HCT116 (cell line): Measurements from ENCODE around the gene EGFLAM. TPM values are rescaled to one million over a fixed set of nuclear protein-coding genes. Genes with fewer than 3 reads are reported as not detected.

Experiments
- ATAC-seq: fragments of 200-7000 bp; cut with Tn5 transposase; 2 replicates; pipeline ENCODE4 v1.9.1; 2020; ENCODE audit warnings: mild to moderate bottlenecking, moderate library complexity
- BruUV-seq: library from RNA; stranded (reverse); fragments of 400-500 nt; replicated peaks from 2 replicates; lab custom pipeline; 2021; lab: Mats Ljungman, UMichigan
- CTCF ChIA-PET: fragments of 300-600 bp; sonication (Branson Sonifier 250); formaldehyde crosslinking; loops from one replicate; lab custom pipeline; 2021; ENCODE audit warnings: antibody characterized with exemption; lab: Charles Lee
- POLR2A ChIA-PET: fragments of 300-600, 350-600 bp; sonication (Branson Sonifier 250); formaldehyde crosslinking; loops from one replicate; lab custom pipeline; 2021; ENCODE audit warnings: antibody characterized with exemption; lab: Charles Lee
- RAD21 ChIA-PET, 2 experiments: fragments of 300-600 bp; sonication (Branson Sonifier 250); formaldehyde crosslinking; loops; one replicate each; lab custom pipeline; 2023; ENCODE audit warnings: low total read pairs in 2 of 2; ENCODE audit not compliant: uncharacterized antibody in 2 of 2, unreplicated experiment in 2 of 2, low non-redundant PET in 1 of 2; lab: Charles Lee
- DNase-seq: peaks from one replicate; pipeline ENCODE4 v3.0.0-alpha.2; 2010; ENCODE audit warnings: low read depth, low spot score
- H2AFZ ChIP-seq: fragments of 200-600 bp; shearing (Covaris generic), sonication (generic); 2 replicates; pipeline ENCODE4 v1.6.1; 2017; ENCODE audit warnings: low read depth, mixed run types, mixed read lengths, antibody characterized with exemption, low read length; ENCODE audit not compliant: poor library complexity, severe bottlenecking
- H3K27ac ChIP-seq: 2 replicates; pipeline ENCODE4 v1.5.1; 2012; ENCODE audit warnings: low read depth, low read length
- H3K27me3 ChIP-seq: fragments of 200-600 bp; sonication (generic); 2 replicates; pipeline ENCODE4 v1.6.1; 2016; ENCODE audit warnings: mixed run types, low read length, mixed read lengths; ENCODE audit not compliant: insufficient read depth
- H3K36me3 ChIP-seq, 2 experiments: fragments of 200-500 bp in 1 of 2; fragments of 200-600 bp in 1 of 2; sonication (Bioruptor generic) in 1 of 2; sonication (generic) in 1 of 2; 2 replicates each; pipeline versions ENCODE4 v1.5.1 to v1.6.1; 2014 to 2016; ENCODE audit warnings: low read length in 2 of 2, inconsistent platforms in 1 of 2, mixed read lengths in 1 of 2, mixed run types in 1 of 2; ENCODE audit not compliant: insufficient read depth in 2 of 2, control insufficient read depth in 1 of 2
- H3K4me1 ChIP-seq, 2 experiments: fragments of 200-600 bp in 1 of 2; sonication (generic) in 1 of 2; 2 replicates each; pipeline versions ENCODE4 v1.5.1 to v1.6.1; 2012 to 2017; ENCODE audit warnings: low read length in 2 of 2, inconsistent platforms in 1 of 2, mild to moderate bottlenecking in 1 of 2, mixed read lengths in 1 of 2, mixed run types in 1 of 2, moderate library complexity in 1 of 2; ENCODE audit not compliant: insufficient read depth in 2 of 2, control insufficient read depth in 1 of 2
- H3K4me2 ChIP-seq: fragments of 200-600 bp; sonication (generic); 2 replicates; pipeline ENCODE4 v1.6.1; 2017; ENCODE audit warnings: mixed run types, low read length, mixed read lengths
- H3K4me3 ChIP-seq, 2 experiments: fragments of 200-600 bp in 1 of 2; sonication (generic) in 1 of 2; replicated peaks in 1 of 2; 2 replicates each; pipeline ENCODE4 v1.5.1; 2011 to 2016; ENCODE audit warnings: low read length in 2 of 2, control low read depth in 1 of 2, low read depth in 1 of 2, mild to moderate bottlenecking in 1 of 2, mixed read lengths in 1 of 2, mixed run types in 1 of 2
- H3K79me2 ChIP-seq: fragments of 200-600 bp; sonication (generic); 2 replicates; pipeline ENCODE4 v1.6.1; 2017; ENCODE audit warnings: mild to moderate bottlenecking, mixed run types, low read length, moderate library complexity, mixed read lengths; ENCODE audit not compliant: insufficient read depth
- H3K9ac ChIP-seq: fragments of 200-600 bp; sonication (generic); 2 replicates; pipeline ENCODE4 v1.6.1; 2016; ENCODE audit warnings: low read length, mixed read lengths
- H3K9me2 ChIP-seq: fragments of 200-600 bp; sonication (generic), shearing (Covaris generic); 2 replicates; pipeline ENCODE4 v1.6.1; 2017; ENCODE audit warnings: mixed run types, mild to moderate bottlenecking, moderate library complexity; ENCODE audit not compliant: insufficient read depth
- H3K9me3 ChIP-seq, 2 experiments: fragments of 200-500 bp in 1 of 2; fragments of 200-600 bp in 1 of 2; sonication (Bioruptor generic) in 1 of 2; sonication (generic) in 1 of 2; 2 replicates each; pipeline ENCODE4 v1.6.1; 2014 to 2017; ENCODE audit warnings: low read length in 2 of 2, mixed read lengths in 2 of 2, inconsistent platforms in 1 of 2, low read depth in 1 of 2, mild to moderate bottlenecking in 1 of 2, mixed run types in 1 of 2, moderate library complexity in 1 of 2; ENCODE audit not compliant: control insufficient read depth in 1 of 2, insufficient read depth in 1 of 2
- H4K20me1 ChIP-seq: fragments of 200-600 bp; sonication (generic), shearing (Covaris generic); 2 replicates; pipeline ENCODE4 v1.6.1; 2017; ENCODE audit warnings: mixed run types, mild to moderate bottlenecking, moderate library complexity; ENCODE audit not compliant: insufficient read depth
- CBX3 ChIP-seq: IDR thresholded peaks from 2 replicates; pipeline ENCODE4 v1.6.1; 2012; ENCODE audit warnings: low read depth
- EGR1 ChIP-seq: IDR thresholded peaks from 2 replicates; pipeline ENCODE4 v1.6.1; 2012; ENCODE audit warnings: low read depth
- POLR2A ChIP-seq: IDR thresholded peaks from 2 replicates; pipeline ENCODE4 v1.7.0; 2011; ENCODE audit warnings: borderline replicate concordance; ENCODE audit not compliant: insufficient read depth, insufficient read length; ENCODE audit errors: extremely low read depth
- POLR2AphosphoS5 ChIP-seq: IDR thresholded peaks from 2 replicates; pipeline ENCODE4 v1.6.1; 2011; ENCODE audit warnings: mild to moderate bottlenecking, low read depth, low read length, moderate library complexity
- RAD21 ChIP-seq: IDR thresholded peaks from 2 replicates; pipeline ENCODE4 v1.6.1; 2012; ENCODE audit warnings: low read depth, mild to moderate bottlenecking
- SIN3A ChIP-seq: IDR thresholded peaks from 2 replicates; pipeline ENCODE4 v1.6.1; 2012; ENCODE audit warnings: low read depth
- SP1 ChIP-seq: IDR thresholded peaks from 2 replicates; pipeline ENCODE4 v1.6.1; 2012; ENCODE audit warnings: low read depth
- ZFX ChIP-seq: fragments of 450-650 bp; IDR thresholded peaks from 2 replicates; pipeline ENCODE4 v1.6.1; 2017
- intact Hi-C: fragments of 100-400 bp; cut with micrococcal nuclease; formaldehyde crosslinking; loops from 2 replicates; pipeline ENCODE4 v1.10.0; 2022
- total RNA-seq: library from RNA; stranded (reverse); gene quantifications from one replicate; pipeline ENCODE4 v1.2.1, GENCODE V29; 2021; ENCODE audit not compliant: unreplicated experiment
- TF ChIP-seq, protein P1 (sequence below): IDR thresholded peaks from 2 replicates; pipeline ENCODE4 v1.6.1; 2011; ENCODE audit warnings: mild to moderate bottlenecking, low read length, moderate library complexity; ENCODE audit not compliant: insufficient replicate concordance; ENCODE audit errors: extremely low read depth
- TF ChIP-seq, protein P2 (sequence below), 3 experiments: fragments of 200-600 bp in 1 of 3; sonication (generic) in 1 of 3; IDR thresholded peaks in 2 of 3; conservative IDR thresholded peaks in 1 of 3; 2 replicates each; pipeline ENCODE4 v1.5.1; 2012 to 2017; ENCODE audit warnings: low read depth in 2 of 3, low read length in 2 of 3, antibody characterized with exemption in 1 of 3, borderline replicate concordance in 1 of 3, control low read depth in 1 of 3, mild to moderate bottlenecking in 1 of 3, mixed read lengths in 1 of 3, mixed run types in 1 of 3, moderate library complexity in 1 of 3; ENCODE audit not compliant: insufficient read depth in 1 of 3

EGFLAM gene
- total RNA-seq, 1 experiment from 2014 or later = not detected

DNA sequence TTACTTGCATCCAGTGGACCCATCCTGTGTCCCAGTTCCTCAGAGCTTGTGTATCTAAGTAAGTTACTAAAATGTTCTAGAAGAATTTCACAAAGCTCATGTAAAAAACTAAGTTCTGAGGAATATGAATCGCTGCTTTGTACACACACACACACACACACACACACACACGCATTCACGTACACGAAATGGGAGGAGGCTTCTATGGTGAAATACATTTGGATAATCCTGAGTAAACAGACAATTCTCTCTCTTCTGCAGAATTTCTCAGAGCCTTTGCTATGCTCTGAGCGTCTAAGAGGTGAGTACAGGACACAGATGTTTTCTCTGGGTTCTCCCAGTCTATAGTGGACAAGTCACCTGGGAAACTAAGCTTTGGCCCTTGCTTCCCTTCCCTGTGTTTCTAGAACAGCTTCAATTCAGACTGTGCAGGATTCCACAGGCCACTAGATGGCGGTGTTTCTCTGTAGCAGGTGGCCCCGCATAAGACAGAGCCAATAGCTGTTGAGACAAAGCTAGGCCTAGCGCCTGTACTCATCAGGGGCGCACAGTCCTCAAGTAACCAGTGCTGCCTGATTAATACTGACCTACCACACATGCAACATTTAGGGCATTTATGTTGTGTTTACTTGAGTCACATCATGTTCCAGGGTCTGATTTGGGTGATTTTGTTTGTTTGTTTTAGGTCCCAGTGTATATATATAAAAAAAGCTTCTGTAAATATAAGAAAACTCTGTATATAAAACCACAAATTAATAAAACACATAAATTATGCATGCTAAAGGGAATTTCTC, 183.3 kb downstream of the EGFLAM start:
- Histone ChIP-seq H3K79me2 (no peaks in the 10 kb centered on the region), H3K4me1 (no peaks in the 10 kb centered on the region), H3K9me3 (no peaks in the 10 kb centered on the region), H3K9ac (no peak overlapping the region), H4K20me1 (no peaks in the 10 kb centered on the region), H3K9me2 (no peaks in the 10 kb centered on the region), H3K36me3 (no peaks in the 10 kb centered on the region), H3K27ac (no peak overlapping the region), H3K4me3 (no peak overlapping the region), H3K27me3 (no peaks in the 10 kb centered on the region), H3K4me2 (no peak overlapping the region), H2AFZ (peak overlapping the region; percentile 98)
- TF ChIP-seq, protein P1, sequence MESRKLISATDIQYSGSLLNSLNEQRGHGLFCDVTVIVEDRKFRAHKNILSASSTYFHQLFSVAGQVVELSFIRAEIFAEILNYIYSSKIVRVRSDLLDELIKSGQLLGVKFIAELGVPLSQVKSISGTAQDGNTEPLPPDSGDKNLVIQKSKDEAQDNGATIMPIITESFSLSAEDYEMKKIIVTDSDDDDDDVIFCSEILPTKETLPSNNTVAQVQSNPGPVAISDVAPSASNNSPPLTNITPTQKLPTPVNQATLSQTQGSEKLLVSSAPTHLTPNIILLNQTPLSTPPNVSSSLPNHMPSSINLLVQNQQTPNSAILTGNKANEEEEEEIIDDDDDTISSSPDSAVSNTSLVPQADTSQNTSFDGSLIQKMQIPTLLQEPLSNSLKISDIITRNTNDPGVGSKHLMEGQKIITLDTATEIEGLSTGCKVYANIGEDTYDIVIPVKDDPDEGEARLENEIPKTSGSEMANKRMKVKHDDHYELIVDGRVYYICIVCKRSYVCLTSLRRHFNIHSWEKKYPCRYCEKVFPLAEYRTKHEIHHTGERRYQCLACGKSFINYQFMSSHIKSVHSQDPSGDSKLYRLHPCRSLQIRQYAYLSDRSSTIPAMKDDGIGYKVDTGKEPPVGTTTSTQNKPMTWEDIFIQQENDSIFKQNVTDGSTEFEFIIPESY = no peak
- TF ChIP-seq SIN3A = no peak
- TF ChIP-seq POLR2A = no peak
- TF ChIP-seq, protein P2, sequence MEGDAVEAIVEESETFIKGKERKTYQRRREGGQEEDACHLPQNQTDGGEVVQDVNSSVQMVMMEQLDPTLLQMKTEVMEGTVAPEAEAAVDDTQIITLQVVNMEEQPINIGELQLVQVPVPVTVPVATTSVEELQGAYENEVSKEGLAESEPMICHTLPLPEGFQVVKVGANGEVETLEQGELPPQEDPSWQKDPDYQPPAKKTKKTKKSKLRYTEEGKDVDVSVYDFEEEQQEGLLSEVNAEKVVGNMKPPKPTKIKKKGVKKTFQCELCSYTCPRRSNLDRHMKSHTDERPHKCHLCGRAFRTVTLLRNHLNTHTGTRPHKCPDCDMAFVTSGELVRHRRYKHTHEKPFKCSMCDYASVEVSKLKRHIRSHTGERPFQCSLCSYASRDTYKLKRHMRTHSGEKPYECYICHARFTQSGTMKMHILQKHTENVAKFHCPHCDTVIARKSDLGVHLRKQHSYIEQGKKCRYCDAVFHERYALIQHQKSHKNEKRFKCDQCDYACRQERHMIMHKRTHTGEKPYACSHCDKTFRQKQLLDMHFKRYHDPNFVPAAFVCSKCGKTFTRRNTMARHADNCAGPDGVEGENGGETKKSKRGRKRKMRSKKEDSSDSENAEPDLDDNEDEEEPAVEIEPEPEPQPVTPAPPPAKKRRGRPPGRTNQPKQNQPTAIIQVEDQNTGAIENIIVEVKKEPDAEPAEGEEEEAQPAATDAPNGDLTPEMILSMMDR (IDR thresholded peaks at IDR 0.05 in 2 of 3, conservative IDR thresholded peaks at IDR 0.05 in 1 of 3; ENCODE audit: borderline replicate concordance in 1 of 3, insufficient read depth in 1 of 3, low read depth in 2 of 3, low read length in 2 of 3) = peak; percentile 94 to 98 (median 94)
- TF ChIP-seq SP1 = no peak
- no peak for TF ChIP-seq EGR1
- TF ChIP-seq CBX3 = peak; percentile 62; the same call in 1 of the 2 replicates
- TF ChIP-seq RAD21 = peak; percentile 99
- TF ChIP-seq POLR2AphosphoS5 = no peak
- TF ChIP-seq ZFX = peak; percentile 30; the same call in 1 of the 2 replicates
- intact Hi-C loops = loop anchor here (1.0 to 5.0 kb wide), 4 partner anchors 109 to 481 kb away; no protein-coding TSS in a partner anchor
- DNase-seq = peak; percentile 90
- ATAC-seq = peak; percentile 100
- POLR2A ChIA-PET = interaction anchor here (0.7 to 1.1 kb wide), 8 partner anchors 21 to 368 kb away, joined by 3 to 12 read pairs (median 3); no protein-coding TSS in a partner anchor
- BruUV-seq = no TSS peak
- CTCF ChIA-PET = interaction anchor here (0.5 to 4.8 kb wide), 68 partner anchors 9 to 885 kb away, joined by 3 to 227 read pairs (median 4); no protein-coding TSS in a partner anchor
- RAD21 ChIA-PET = interaction anchor here (0.5 to 1.7 kb wide), 29 partner anchors 9 to 639 kb away, joined by 3 to 52 read pairs (median 5); no protein-coding TSS in a partner anchor
